Ecto neural progenitor cell (in vitro differentiated cells): Measurements from ENCODE around the gene KDELR1.
"Not testable (repeated sequence)": the region's sequence is repeated elsewhere in the genome, so short reads cannot be mapped to it uniquely, and the experiment has no call there.

ENCODE experiments used
- DNase-seq: peaks from one replicate; pipeline ENCODE4 v3.0.0-alpha.2; 2018; ENCODE audit warnings: low spot score

KDELR1 gene

GRCh38 chr19:48397263-48398101 is 6.1 kb upstream of the KDELR1 start:
- DNase-seq, result no peak

- DNase-seq, result no peak
Measured at GRCh38 chr19:48396824-48397176, 5.4 kb upstream of the KDELR1 start.

- DNase-seq, result no peak
Measured at GRCh38 chr19:48396016-48396823, 4.9 kb upstream of the KDELR1 start.

GRCh38 chr19:48395499-48395898 is 4.1 kb upstream of the KDELR1 start:
- no peak for DNase-seq

- DNase-seq, result no peak
Measured at GRCh38 chr19:48395170-48395455, 3.8 kb upstream of the KDELR1 start.

- no peak for DNase-seq
Measured at GRCh38 chr19:48394331-48395169, 3.2 kb upstream of the KDELR1 start.

GRCh38 chr19:48393559-48394330 is 2.4 kb upstream of the KDELR1 start, which contains the start of gene GRIN2D:
Gene GRIN2D, plus strand, starts transcription at chr19:48393668. Its CDS starts 4,725 bp downstream, at chr19:48398393.
- DNase-seq, result peak; percentile 78

GRCh38 chr19:48392860-48393558 is 1.7 kb upstream of the KDELR1 start:
- no peak for DNase-seq

GRCh38 chr19:48392006-48392344 is 624 bp upstream of the KDELR1 start:
- DNase-seq, result not testable (repeated sequence)

- peak; percentile 80 for DNase-seq
Measured at GRCh38 chr19:48390188-48391099, 907 bp downstream of the KDELR1 start.

GRCh38 chr19:48386981-48387380 is 4.4 kb downstream of the KDELR1 start:
- no peak for DNase-seq

GRCh38 chr19:48385461-48386087 is 5.8 kb downstream of the KDELR1 start:
- no peak for DNase-seq

- DNase-seq, result no peak
Measured at GRCh38 chr19:48382286-48382685, 9.1 kb downstream of the KDELR1 start.

- DNase-seq, result no peak
Measured at GRCh38 chr19:48381178-48381950, 10.0 kb downstream of the KDELR1 start.

GRCh38 chr19:48379058-48379457 is 12.3 kb downstream of the KDELR1 start:
- DNase-seq, result no peak

- no peak for DNase-seq
Measured at GRCh38 chr19:48378194-48378570, 13.2 kb downstream of the KDELR1 start.

GRCh38 chr19:48373567-48373966 is 17.8 kb downstream of the KDELR1 start:
- no peak for DNase-seq

- no peak for DNase-seq
Measured at GRCh38 chr19:48372904-48373303, 18.4 kb downstream of the KDELR1 start.

GRCh38 chr19:48371771-48372170 is 19.6 kb downstream of the KDELR1 start:
- DNase-seq, result not testable (repeated sequence)
